Right lung (tissue), 5 donors: ENCODE data around the gene EXOC2. TPM values are rescaled to one million over a fixed set of nuclear protein-coding genes. Genes with fewer than 3 reads are reported as not detected.
"Not testable (repeated sequence)": the region's sequence is repeated elsewhere in the genome, so short reads cannot be mapped to it uniquely, and the experiment has no call there.

ENCODE experiments used
- DNase-seq, 2 donors: peaks; one replicate each; pipeline ENCODE4 v3.0.0-alpha.2; 2013
- polyA plus RNA-seq, 5 donors: library from polyadenylated mRNA; unstranded; fragments of 120-200 nt; gene quantifications; one replicate each; pipeline versions ENCODE4 v1.2.1 to v1.2.3, GENCODE V29; 2013; ENCODE audit warnings: inconsistent platforms in 1 of 5, low replicate concordance in 1 of 5; ENCODE audit not compliant: insufficient read length in 5 of 5, insufficient read depth in 1 of 5

EXOC2 gene
- polyA plus RNA-seq, 5 donors, result 25.3 to 31.5 (median 28.4) TPM

DNA sequence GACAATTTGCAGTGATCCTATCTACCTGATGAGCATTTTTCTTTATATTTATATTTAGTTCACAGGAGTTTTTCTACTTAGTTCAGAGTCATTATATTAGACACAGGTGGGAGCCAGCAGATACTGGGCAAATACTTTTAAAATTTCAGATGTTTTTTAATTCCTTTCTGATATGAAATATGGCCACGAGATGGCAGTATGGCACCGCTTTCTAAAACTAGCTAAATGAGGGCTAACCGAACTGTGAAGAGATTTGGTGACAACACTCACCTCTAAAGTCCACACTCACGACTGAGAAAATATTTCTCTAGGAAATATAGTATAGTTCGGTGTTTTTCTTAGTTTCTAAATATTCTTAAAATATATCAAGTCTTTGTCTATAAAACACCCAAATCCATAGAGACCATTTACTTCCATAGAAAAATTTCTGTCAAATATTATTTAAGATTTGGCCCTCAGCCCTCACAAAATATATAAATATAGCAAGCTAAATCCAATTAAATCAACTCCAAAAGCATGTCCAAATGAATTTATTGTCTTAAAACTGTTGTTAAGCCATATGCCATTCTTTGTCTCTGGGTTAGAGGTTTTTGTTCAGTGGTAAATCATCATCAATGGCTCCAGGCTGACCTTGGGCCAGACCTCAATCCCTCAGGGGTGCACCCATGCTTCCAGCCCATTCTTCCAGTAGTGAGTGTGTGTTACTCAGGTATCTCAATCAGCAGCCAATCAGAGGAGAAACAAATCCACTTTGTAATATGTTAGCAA lies 99.6 kb downstream of the EXOC2 start:
- DNase-seq, result peak; percentile 45 to 58

DNA sequence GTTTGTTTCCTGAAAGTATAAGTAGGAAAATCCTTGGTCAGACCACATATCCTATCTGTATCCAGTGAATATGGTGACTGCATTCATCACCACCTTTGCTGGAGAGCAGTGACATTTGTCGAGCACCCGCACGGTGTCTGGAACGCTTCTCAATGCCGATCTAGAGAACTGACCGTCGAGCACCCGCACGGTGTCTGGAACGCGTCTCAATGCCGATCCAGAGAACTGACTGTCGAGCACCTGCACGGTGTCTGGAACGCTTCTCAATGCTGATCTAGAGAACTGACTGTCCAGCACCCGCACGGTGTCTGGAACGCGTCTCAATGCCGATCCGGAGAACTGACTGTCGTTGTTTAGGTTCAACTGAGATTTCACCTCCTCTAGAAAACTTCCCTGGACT lies 103.8 kb downstream of the EXOC2 start:
- DNase-seq, result no peak

DNA sequence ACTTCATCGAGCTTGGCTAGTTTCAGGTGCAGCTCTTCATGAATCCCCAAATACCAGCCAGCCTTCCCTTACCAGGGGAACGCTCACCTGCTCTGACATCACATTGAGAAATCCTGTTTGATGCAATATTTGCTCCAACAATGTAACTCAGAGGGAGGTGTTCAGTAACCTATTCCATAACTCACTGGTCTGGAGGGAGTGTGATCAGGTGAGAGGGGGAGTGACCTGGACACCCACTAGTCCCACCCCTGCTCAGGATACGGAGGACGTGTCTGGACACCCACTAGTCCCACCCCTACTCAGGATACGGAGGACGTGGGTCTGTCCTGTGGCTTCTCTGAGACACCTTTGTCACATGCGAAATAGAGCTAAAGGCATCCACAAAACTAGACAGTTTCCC lies 106.4 kb downstream of the EXOC2 start:
- no peak for DNase-seq

DNA sequence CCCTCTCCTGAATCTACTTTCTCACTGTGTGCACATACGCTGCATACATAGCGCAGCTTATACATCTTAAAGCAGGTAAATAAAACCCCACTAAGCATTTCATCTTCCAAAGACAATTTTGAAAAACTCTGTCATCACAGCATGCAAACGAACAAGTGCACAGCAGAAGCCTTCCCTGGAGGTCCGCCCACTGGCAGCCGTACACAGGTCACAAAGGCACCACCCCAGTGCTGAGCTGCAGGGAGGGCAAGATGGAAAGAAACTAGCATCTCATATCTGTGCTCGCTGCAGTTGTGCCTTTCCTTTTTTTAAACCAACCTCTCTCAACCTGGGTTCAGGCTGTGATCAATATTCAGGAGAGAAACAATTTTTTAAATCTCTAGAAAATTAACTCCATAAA lies 109.3 kb downstream of the EXOC2 start:
- DNase-seq, result no peak

DNA sequence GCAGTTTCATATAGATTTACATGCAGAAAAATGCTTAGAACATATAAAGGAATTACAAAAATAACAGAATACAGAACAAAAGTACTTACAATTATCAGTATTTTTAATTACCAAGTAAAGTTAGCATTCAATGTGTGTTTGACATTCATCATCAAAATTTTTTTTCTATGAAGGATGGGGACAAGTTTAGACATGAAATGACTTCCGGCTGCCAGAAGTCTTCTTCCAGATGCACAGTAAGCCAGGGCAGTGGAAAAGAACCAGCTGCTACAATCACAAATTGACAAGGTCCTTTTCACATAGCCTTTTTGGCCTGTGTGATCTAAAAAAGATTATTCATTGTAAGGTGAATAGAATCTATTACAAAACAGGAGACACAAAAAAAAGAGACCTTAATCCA lies 109.8 kb downstream of the EXOC2 start:
- no peak for DNase-seq

DNA sequence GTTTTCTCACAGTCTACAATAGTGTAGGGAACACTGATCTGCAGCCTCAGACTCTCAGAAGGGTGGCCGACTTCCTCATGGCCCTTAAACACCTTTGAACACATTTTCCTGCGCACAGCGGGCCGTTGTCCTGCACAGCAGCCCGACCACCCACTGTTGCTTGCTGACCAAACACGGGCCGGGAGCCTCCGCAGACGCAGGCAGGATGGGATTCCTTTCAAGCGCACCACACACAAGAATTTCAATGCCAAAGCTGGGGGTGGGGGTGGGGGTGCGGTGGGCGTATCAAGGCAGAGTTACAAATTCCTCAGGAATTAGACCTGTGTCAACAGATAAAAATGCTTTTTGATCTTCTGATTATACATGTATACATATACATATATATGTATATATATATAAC lies 110.6 kb downstream of the EXOC2 start:
- no peak for DNase-seq

DNA sequence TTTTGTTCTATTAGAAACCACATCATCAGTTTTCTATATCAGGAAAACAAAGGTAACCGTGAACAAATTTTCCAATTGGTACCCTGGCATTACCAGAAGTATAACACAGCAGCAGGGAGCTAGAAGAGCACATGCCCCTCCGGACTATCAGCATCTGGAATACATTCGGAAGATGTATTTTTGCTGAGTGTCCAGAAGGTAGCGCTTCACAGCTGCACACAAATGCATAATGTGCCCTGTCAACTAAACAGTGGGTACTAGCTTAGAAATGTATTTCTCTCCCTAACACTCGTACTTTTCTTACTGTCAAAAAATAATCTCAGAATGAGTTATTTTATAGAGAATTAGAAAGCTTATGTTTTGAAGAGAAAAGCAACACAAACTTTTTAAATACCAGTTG lies 113.6 kb downstream of the EXOC2 start:
- DNase-seq, result no peak

DNA sequence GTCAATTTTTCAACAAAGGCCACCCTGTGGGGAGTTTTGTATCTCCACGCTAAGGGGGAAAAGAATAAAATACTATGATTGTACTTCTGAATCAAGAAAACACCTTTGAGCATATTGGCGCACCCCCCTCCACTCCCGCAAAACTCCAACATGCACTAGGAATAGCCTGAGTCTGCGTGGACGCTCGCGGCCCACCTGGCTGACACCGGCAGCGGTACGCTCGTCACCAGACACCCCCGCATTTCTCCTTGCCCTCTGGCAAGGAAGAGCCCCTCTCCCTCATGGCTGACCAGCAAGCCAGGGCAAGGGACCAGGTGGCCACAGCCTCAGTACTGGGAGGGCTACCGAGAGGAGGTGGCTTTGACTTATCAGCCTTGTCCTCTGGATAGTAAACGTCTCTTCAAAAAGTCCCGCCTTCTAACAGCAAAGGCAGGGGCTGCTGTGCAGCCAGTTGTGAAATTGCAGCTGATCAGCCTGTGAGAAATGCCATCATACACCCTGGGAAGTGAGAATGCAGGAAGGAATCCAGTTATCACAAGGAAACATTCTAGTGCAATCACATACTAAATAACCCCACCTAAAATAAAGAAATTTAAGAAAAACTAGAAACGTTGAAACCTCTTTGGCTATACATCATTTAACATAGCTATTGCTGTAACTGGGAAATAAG lies 120.2 kb downstream of the EXOC2 start:
- no peak for DNase-seq

DNA sequence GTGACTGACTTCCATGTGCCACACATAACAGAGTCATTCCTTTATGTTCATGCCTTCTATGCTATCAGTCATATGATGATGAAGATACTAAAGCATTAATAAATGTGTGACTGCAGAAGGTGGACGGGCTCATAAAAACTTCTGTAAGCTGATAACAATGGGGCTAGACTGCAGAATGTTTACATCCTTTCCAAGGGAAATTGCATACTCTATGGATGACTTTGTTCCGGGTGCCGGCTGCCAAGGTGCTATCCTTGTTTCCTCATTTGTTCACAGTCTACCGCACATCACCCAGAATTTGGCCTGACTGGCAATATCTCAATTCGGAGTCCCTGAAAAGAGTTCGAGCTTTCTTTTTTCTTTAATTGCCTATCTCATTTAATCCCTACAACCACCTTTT lies 121.0 kb downstream of the EXOC2 start:
- no peak for DNase-seq

DNA sequence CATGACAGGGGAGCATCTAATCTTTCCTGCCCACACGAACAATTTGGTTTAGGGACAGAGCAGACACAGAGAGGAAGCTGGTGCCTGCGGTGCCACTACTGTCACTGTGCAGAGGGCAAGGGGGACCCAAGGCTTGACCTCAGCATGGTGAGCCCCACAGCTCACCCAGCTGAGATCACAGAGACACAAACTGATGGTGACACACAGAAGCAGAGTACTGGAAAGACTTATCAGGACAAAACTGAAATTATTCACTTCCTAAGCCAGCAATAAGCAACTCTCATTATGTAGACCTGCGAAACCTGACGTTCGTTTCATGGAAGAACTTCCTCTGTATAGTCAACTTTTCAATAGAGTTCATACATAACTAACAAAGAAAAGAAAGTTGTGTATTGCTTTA lies 122.1 kb downstream of the EXOC2 start:
- no peak for DNase-seq

DNA sequence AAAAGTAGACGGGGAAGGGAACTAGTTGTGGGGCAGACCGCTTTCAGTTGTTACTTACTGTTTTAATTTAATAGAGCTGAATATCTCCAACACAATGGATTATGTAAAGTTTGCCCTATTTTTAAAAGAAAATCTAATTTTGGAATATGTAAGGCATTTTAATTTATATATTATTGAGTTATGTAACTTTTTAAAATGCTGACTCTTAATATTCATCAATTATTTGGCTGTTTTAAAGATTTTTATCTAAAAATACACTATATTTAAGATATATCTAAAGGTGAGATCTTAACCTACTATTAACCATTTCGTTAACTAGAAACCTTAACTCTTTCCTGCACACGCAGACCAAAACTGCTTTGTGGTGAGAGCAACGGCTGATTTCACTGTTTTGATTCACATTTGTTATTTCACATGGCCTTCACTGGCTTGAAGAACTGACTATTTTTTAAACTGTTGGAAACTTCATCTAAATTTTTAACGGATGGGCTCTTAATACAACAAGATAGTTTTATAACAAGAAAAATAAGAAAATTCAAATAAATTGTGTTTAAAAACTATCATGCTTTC lies 123.9 kb downstream of the EXOC2 start:
- no peak for DNase-seq

DNA sequence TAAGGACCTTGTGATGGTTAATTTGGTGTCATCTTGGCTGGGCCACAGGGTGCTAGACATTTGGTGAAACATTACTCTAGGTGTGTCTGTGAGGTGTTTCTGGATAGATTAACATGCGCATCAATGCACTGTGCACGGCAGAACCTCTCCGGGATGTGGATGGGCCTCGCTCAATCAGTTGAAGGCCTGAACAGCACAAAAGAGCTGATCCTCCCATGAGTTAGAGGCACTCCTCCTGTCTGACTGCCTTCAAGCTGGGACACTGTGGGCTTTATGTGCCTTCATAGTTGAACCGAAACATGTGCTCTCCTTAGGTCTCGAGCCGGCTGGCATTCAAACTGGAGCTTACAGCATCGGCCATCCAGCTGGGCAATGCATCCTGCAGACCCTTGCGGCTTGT lies 124.9 kb downstream of the EXOC2 start:
- no peak for DNase-seq

DNA sequence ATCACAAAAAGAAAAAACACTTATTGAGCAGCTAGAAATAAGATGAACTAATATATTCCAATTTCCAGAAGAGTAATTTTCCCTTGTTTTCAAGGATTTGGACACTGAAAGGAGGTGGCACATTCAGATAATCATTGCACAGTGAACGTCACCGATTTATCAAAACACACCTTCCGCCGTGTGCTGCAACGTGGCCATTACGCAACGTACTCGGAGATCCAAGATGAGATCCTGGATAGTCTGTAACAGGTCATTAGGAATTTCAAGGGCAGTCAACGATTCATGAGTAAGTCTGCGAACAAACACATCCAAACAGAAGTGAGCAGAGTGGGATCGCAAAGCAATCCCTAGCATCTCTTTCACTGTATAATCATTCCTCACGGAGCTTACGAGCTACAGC lies 129.1 kb downstream of the EXOC2 start:
- no peak for DNase-seq

DNA sequence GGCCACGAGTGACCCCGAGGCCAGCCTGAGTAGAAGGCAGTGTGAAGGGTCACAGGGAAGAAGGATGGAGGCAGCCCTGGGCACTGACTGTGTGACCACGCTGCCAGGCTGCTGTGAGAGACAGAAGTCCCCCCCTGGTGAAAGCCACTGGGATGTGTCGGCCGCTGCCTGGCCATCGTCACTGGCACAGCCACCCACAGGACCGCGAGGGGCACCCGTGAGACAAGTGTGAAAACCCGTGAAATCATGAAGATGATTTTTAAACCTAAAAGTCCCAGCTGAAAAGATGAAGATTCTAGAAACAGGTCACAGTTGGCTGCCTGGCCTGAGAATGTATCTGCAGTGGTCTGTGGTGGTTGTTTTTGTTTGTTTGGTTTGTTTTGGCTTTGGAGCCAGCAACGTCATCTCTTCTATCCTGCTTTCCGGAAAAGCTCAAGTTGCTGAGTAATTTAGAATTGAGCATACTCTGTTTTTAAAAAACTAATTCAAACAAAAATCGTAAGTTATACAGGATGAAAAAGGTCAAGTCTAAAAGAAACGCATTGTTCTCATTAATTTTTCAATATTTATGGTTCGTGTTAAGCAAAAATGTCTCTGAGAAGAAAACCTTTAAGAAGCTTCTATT lies 130.8 kb downstream of the EXOC2 start:
- DNase-seq, result no peak

DNA sequence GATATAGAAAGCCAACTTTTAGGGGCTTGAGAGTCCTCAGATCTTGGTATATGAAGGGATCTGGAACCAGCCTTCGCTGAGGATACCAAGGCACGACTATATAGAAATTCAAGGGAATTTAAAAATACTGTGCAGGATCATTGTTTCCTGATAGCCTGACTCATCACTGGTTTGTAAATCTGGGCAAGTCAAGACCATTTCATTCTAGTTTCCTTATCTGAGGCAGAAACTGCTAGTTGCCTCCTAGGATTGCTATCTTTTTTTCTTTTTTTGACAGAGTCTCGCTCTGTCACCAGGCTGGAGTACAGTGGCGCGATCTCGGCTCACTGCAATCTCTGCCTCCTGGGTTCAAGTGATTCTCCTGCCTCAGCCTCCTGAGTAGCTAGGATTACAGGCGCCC lies 131.6 kb downstream of the EXOC2 start:
- DNase-seq, result not testable (repeated sequence)

DNA sequence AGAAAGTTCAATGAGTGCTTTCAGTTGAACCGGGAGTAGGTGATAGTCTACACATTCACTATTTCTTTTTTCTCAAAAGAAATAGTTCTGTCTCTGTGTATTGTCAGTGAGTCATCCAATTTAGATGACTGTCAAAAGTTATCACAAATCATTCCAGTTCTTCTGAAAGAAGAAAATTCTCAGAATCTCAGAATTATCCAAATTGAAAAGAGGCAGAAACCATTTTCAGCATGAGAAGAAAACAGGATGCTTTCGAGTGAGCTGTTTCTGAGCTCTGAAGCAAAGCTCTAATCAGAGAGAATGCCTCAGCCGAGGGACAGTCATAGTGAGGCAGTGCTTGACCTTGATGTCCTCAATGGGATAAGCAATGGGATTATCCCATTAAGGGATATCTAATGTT lies 134.0 kb downstream of the EXOC2 start:
- no peak for DNase-seq

DNA sequence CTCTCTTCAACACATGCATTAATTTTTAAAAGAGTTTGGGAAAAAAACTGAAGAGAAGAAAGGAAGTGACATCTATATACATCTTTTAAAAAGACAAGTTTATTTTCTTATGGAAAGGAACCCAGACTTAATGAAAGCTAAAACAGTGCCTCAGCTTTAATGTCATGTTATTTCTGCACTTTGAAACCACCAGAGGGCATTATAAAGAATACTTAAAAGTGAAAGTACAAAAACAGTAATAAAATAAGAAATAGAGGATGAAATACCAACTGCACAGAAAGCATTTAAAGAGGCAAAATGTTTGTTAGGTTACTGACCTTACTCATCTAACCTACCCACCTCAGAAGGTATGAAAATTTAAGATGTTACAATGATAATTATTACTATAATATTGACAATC lies 134.8 kb downstream of the EXOC2 start:
- DNase-seq, result no peak

DNA sequence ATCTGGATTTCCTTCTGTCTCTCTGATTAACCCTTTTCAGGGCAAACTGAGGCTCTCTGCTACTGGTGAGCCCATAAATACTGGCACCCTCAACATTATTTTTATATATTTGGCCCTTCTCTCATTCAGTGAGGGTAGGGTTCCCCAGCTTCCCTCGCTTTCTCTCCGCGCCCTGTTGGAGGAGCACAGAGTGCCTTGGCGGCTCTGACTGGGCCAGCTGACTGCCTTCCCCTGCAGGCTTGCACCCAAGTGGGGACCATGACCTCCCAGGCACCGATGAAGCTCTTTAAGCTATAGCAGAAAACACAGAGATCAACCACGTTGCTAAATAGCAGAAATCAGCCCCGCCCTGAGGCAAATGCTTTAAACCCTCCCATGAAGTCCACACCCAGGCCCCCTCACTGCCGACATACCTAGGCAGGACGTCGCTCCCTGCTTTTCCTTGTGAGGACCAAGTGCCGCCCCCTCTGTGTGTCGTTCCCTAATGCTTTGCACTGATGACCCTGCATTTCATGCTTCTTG lies 141.0 kb downstream of the EXOC2 start:
- DNase-seq, result no peak

DNA sequence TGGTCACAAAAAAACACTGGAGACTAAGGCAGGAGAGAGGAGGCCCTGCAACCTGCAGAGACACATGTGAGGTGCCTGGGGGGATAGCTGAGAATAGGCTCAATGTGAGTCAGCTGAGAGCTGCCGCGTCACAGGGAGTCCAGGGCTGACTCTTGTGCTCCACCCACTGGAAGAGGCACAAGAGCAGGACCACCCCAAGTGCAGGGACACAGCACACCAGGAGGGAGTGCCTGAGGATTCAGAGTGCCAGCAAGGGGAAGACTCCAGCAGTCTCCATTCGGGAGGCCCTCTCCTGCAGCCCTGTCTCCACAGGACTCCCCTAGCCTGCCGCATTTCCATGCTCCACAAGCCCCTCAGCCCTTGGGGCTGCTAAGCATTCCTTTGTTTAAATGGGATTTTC lies 141.5 kb downstream of the EXOC2 start:
- no peak for DNase-seq

DNA sequence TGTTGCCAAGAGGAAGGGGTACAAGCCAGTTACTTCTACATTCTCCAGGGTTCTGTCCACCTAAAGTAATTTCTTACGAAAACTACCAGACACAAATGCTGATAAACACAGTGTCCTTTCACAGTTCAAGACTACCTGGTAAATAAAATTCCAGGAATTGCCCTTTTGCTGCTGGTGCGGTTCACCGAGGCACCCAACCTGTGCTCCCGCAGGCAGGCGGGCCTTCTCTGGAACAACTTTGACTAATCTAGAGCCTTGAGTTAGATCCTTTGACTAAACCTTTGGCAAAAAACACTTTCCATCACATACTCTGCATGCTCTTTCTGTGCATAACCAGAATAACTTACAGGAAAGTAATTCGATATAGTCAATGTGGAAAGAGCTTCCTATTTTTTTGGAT lies 143.0 kb downstream of the EXOC2 start:
- DNase-seq, result no peak

DNA sequence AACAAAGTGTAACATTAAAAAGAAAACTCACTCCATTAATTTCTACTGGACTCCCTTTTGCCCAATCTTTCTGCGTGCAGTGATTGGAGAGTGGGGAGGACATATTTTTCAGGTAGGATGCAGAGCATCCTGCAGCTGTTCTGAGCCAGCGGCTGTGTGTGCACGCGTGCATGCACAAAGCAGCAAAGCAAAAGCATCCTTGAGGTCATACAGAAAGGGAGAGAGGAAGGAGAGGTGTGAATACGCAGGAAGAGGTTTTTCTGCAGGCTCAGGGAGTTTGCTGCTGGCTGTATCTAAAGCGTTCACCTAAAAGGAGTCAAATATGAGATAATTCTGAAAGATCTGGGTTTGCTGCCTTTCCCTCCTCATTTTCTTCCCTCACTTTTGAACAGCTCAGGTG lies 144.4 kb downstream of the EXOC2 start:
- no peak for DNase-seq

DNA sequence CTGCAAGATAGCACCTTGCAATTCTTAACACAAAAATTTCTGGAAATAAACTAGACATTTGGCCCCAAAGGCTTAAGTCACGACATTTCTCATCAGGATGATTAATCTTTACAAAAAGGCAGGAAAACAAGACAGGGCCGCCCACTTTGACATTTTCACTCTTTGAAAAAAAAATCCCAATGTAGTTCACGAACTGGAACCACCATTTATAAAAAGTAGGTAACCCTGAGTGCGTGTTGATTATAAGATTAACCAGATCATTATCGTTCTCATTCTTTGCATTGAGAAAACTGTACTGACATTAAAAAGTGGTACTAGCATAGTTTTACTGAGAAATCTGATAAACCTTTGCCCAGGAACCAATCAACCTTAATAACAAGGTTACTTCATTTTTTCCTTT lies 144.8 kb downstream of the EXOC2 start:
- no peak for DNase-seq

DNA sequence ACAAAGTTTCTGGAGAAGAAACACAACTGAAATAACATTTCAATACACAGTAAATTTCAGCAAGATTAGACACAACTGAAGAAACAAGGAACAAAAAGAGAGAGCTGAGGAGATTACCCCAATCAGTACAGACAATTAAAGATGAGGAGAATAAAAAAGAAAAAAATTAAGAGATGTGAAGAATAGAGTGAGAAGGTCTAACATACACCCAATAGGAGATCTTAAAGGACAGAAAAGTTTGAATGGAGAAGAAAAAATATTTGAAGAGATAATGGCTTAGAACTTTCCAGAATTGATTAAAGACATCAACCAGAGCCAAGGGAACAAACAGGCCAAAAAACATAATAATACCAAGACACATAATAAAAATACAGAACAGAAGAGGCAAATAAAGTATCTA lies 152.4 kb downstream of the EXOC2 start:
- no peak for DNase-seq
